ENCODE measurements around the gene LRP1-AS. TPM values are rescaled to one million over a fixed set of nuclear protein-coding genes. Genes with fewer than 3 reads are reported as not detected.

The LRP1-AS gene
- total and polyA plus RNA-seq, 4 donors = not detected

- ATAC-seq (ENCODE audit: insufficient read depth, low FRiP score) = no peak
- H3K9me3 ChIP-seq (ENCODE audit: control insufficient read depth in 4 of 4, insufficient read depth in 3 of 4, low read length in 3 of 4) = peaks cover 0 to 2% (median 0%) of the 10 kb centered on the region in 4 donors
- DNase-seq = no peak
- WGBS, 2 donors = 88 to 92% methylated on average over 19 of the region's 19 CpGs
- no peak overlapping the region for H3K9ac ChIP-seq (ENCODE audit: insufficient read depth in 1 of 2, low read length in 2 of 2)
- TF ChIP-seq CTCF (IDR thresholded peaks at IDR 0.05; ENCODE audit: control extremely low read depth, extremely low read depth) = no peak
- no peak overlapping the region for H3K4me3 ChIP-seq
- H3K27me3 ChIP-seq (ENCODE audit: control insufficient read depth in 3 of 3, insufficient read depth in 3 of 3, low read length in 2 of 3) = no peaks in the 10 kb centered on the region
- H3K27ac ChIP-seq (ENCODE audit: low read depth in 1 of 2, low read length in 1 of 2) = no peak overlapping the region
- H3K4me1 ChIP-seq (ENCODE audit: control insufficient read depth in 5 of 5, insufficient read depth in 5 of 5, low read length in 5 of 5) = peaks cover 0 to 3% (median 0%) of the 10 kb centered on the region in 5 donors
- H3K36me3 ChIP-seq (ENCODE audit: control insufficient read depth in 4 of 4, insufficient read depth in 4 of 4, low read length in 4 of 4) = peaks cover 15 to 70% (median 53%) of the 10 kb centered on the region in 4 donors
These were observed 18.3 kb upstream of the LRP1-AS start for GRCh38 chr12:57165741-57166140.

GRCh38 chr12:57164966-57165625, 17.7 kb upstream of the LRP1-AS start:
- peaks cover 15 to 71% (median 55%) of the 10 kb centered on the region in 4 donors for H3K36me3 ChIP-seq (ENCODE audit: control insufficient read depth in 4 of 4, insufficient read depth in 4 of 4, low read length in 4 of 4)
- peaks cover 0 to 2% (median 0%) of the 10 kb centered on the region in 4 donors for H3K9me3 ChIP-seq (ENCODE audit: control insufficient read depth in 4 of 4, insufficient read depth in 3 of 4, low read length in 3 of 4)
- ATAC-seq (ENCODE audit: insufficient read depth, low FRiP score) (no peak), DNase-seq (no peak)
- no peaks in the 10 kb centered on the region for H3K27me3 ChIP-seq (ENCODE audit: control insufficient read depth in 3 of 3, insufficient read depth in 3 of 3, low read length in 2 of 3)
- no peak for TF ChIP-seq CTCF (IDR thresholded peaks at IDR 0.05; ENCODE audit: control extremely low read depth, extremely low read depth)
- H3K4me1 ChIP-seq (ENCODE audit: control insufficient read depth in 5 of 5, insufficient read depth in 5 of 5, low read length in 5 of 5) = peaks cover 0 to 3% (median 0%) of the 10 kb centered on the region in 5 donors
- no peak overlapping the region for H3K27ac ChIP-seq (ENCODE audit: low read depth in 1 of 2, low read length in 1 of 2)
- no peak overlapping the region for H3K4me3 ChIP-seq
- no peak overlapping the region for H3K9ac ChIP-seq (ENCODE audit: insufficient read depth in 1 of 2, low read length in 2 of 2)
- 83 to 88% methylated on average over 13 of the region's 13 CpGs for WGBS, 2 donors

- H3K4me1 ChIP-seq (ENCODE audit: control insufficient read depth in 5 of 5, insufficient read depth in 5 of 5, low read length in 5 of 5) = peaks cover 0 to 3% (median 0%) of the 10 kb centered on the region in 5 donors
- H3K9ac ChIP-seq (ENCODE audit: insufficient read depth in 1 of 2, low read length in 2 of 2) = no peak overlapping the region
- H3K27me3 ChIP-seq (ENCODE audit: control insufficient read depth in 3 of 3, insufficient read depth in 3 of 3, low read length in 2 of 3) = no peaks in the 10 kb centered on the region
- DNase-seq = no peak
- no peak for TF ChIP-seq CTCF (IDR thresholded peaks at IDR 0.05; ENCODE audit: control extremely low read depth, extremely low read depth)
- H3K4me3 ChIP-seq = no peak overlapping the region
- H3K36me3 ChIP-seq (ENCODE audit: control insufficient read depth in 4 of 4, insufficient read depth in 4 of 4, low read length in 4 of 4) = peaks cover 15 to 71% (median 55%) of the 10 kb centered on the region in 4 donors
- H3K9me3 ChIP-seq (ENCODE audit: control insufficient read depth in 4 of 4, insufficient read depth in 3 of 4, low read length in 3 of 4) = peaks cover 0 to 2% (median 0%) of the 10 kb centered on the region in 4 donors
- 83 to 87% methylated on average over 3 of the region's 3 CpGs for WGBS, 2 donors
- no peak for ATAC-seq (ENCODE audit: insufficient read depth, low FRiP score)
- H3K27ac ChIP-seq (ENCODE audit: low read depth in 1 of 2, low read length in 1 of 2) = no peak overlapping the region
These were observed 17.0 kb upstream of the LRP1-AS start for GRCh38 chr12:57164454-57164853.
